Stimulated activated naive CD4-positive, alpha-beta T cell (primary cell): Measurements from ENCODE around the gene DIAPH3.

Experiments
- DNase-seq, 6 experiments: peaks; one replicate each; lab custom pipeline; 2025; lab: John Stamatoyannopoulos, UW

Gene DIAPH3

DNA sequence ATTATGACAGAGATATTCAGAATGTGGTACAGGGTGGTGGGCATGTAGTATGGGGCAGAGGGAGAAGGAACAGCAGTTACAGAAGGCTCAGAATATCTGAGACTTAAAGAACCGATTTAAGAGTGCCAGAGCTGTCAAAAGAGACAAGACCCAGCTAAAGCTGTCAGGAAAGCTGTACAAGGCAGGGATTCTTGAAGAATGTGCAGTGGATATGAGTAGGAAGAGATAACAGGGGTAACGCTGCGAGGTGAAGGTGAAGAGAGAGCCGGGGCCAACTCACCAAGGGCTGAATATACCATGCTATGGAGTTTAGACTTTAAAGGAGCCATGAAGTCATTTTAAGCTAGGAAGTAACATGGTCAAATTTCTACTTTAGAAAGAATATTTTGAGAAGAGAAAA, 381.0 kb downstream of the DIAPH3 start:
- DNase-seq, result no peak

- DNase-seq, result no peak
These were observed 383.7 kb downstream of the DIAPH3 start for GRCh38 chr13:59780058-59780457.

DNA sequence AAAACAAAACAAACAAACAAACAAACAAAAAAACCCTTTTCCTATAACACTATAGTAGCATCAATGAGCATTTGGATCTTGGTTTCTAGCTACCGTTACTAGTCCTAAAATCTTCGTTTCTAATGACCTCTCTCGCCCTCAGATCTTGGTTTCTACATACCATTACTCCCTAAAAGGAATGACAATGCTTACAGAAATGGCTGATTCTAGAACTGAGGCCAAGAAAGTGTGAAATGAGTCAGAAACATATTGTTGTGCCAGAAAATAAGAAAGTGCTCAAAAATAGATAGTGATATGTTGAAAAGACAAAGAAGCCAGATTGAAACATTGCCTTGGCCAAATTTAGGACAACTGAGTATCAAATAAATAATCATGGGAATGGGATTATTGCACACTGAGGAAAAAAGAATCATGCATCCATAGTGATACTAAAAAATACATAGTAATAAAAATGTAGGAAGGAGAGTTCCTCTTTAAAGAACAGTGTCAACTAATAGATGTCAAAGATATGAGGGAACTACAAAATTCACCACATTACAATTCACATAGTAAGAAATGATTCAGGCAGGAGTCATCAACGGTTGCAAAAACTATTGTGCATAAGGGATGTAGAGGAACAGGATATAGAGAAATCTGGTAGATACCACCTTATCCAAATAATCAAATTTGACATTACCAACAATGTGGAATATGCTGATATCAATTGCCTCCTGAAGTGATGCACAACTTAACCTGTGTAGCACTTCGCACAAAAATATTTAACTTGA, 386.6 kb downstream of the DIAPH3 start:
- DNase-seq, result no peak

DNA sequence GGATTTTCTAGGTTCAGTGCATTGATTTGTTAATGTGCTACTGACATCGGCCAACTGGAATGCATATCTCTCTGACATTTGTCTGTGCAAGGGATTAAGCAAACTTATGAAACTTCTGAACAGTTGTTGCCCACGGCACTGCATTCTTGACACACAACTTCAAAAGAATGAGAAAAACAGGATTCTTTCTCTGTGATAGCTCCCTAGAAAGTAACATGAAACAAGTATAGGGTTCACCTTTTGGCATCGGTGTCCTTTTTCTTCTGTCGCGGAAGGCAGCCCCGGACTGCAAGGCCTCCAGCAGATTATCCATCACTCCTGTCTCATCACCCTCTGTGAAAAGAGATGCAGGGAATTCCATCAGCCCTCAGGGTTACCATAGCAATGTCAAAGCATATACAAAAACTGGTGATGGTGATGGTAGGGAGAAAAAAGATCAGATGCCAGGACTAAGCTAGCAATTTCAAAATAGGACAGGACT, 389.2 kb downstream of the DIAPH3 start:
- DNase-seq, result no peak

DNA sequence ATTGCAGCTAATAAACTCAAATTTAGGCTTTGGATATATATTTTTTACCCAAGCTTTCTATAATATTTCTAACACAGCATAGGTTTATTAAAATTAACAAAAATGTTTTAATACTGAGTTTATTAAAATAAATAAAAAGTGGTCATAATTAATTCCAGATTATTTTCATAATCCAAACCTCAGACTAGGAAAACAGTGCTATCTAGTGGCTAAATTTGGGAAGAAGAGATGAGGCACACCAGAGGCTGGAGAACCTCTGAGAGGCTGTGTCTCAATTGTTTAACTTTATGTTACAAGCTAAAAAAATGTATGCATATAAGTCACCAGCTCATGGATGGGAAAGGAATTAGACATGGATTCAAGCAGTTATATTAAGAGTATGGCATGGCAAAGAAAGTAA, 392.5 kb downstream of the DIAPH3 start:
- no peak for DNase-seq

GRCh38 chr13:59770451-59770850, 393.3 kb downstream of the DIAPH3 start:
- DNase-seq, result no peak

DNA sequence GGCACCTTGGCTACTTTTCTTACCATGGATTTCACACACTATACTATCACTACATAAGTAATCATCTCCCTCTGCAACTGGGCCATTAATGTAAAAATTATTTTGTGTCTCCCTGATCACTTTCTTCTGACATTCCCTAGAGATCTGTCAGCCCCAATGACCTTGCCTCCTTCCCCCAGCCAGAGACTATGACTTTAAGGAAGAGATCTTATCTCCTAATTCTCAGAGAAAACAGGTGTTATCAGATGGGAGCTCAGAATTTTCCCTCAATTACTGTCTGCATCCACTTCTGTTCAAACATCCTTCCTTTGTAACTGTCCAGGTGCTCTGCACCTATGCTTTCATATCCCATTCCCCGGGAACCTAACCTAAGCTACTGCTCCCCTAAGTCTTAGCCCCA, 397.5 kb downstream of the DIAPH3 start:
- no peak for DNase-seq

DNA sequence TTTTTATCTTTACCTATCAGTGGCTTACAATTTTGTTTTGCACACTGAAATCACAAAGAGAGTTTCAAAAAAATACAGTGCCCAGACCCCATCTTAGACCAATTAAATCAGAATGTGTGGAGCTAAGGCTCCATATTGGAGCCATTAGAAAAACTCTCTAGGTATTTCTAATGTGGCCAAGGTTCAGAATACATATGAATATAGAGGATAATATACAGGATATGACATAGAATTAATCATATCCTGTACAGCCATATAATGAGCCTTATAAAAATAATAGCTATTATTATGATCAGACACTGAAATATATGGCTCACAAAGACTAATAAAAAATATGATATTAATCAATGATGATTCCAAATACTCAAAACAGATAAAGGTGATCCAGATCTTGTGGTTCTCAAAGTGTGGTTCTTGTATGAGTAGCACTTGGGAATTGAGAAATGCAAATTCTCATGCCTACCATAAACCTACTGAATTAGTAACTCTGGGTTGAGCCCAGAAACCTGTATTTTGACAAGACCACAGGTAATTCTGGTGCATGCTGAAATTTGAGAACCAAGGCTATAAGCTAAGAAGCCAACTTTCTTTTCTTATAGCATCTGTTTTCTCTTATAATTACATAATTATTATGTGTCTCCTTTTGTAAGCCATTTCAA, 408.0 kb downstream of the DIAPH3 start:
- no peak for DNase-seq

DNA sequence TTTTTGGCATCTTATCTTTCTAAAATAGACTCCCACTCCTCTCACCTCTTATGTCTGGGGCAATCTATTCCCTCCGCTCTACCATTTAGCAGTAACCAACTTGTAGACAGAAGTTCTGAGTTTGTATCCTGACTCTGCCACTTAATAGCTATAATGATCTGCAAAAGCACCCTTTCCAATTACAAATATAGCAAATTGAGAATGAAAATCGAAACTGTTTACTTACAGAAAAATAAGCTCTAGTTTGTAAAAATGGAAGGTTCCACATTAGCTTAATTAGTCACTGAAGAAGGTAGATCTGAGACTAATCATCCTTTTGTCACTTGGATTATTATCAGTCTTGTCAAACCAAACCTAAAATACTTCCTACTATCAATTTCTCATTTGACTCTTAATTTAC, 409.3 kb downstream of the DIAPH3 start:
- no peak for DNase-seq

- DNase-seq, result no peak
These were observed 412.9 kb downstream of the DIAPH3 start for GRCh38 chr13:59750860-59751259.

DNA sequence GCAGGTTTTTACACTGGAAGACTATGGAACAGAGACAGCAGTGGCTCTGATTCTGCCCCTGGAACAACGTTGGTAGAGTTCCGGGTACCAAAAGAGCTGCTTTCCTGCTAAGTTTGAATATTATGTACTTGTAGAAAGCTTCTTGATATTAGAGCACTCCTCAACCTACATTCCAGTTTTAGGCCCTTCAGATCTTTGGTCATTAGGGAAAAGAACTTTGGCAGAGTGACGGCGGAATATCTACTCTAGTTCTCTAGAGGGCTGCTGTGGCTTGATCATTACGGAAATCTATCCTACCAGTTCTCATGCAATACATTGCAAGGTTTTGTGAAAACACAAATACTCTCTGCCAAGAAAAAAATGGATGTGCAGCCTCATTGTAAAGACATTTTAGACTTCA, 415.7 kb downstream of the DIAPH3 start:
- DNase-seq, result no peak

DNA sequence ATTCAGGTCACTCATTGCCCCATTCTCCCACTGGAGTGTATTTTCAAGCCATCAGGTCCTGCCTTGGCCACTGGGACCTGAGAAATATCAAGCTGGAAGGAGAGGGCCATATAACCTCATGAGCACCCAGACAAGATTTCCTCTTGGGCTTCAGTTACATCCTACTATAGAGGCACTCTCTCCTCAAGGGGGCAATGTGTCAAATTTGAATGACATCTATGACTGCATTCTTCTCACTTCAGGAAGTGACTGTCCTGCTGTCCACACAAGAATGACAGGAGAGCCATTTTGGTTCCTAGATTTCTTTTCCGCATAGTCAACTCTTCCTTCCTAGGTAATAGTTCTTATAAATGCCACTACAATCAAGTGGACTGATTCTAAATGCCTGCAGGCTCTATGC, 416.2 kb downstream of the DIAPH3 start:
- DNase-seq, result no peak

DNA sequence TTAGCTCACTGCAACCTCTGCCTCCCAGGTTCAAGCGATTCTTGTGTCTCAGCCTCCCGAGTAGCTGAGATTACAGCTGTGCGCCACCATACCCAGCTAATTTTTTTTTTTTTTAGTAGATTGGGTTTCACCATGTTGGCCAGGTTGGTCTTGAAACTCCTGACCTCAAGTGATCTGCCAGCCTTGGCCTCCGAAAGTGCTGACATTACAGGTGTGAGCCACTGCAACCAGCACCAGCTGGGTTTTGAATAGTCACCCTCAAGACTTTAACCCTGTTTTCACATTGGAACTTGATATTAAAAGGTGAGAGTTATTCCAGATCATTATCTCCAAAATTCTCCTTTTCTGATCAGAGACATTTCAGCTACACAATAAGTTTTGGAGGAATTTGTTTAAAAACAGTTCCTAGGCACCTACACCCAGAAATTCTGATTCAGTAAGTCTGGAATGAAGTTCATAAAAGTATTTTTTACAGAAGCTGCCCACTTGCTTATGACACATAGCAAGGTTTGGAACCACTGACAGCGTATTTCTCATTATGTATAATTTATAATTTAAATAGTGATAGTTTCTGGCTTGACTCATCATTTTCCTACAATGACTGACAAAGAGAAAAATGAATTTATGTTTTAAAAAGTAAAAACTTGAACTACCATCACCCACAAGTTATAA, 417.3 kb downstream of the DIAPH3 start:
- no peak for DNase-seq

DNA sequence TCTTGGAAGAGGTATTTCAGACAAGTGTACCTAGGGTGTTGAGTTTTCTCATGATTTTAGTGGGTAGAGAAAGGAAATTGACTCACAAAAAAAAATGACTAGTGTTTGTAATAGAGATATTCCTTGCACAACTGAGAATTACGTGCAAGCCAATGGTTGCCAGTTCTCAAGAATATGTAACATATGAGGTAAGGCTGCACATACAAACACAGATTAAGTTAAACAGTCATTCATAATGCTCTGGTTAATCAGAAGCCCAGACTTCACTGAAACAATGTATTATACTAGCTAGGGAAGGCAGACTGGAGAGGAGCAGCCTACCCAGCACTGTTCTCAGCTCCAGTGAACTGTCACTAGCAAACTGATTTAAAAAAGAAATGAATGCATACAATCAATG, 418.3 kb downstream of the DIAPH3 start:
- DNase-seq, result no peak

DNA sequence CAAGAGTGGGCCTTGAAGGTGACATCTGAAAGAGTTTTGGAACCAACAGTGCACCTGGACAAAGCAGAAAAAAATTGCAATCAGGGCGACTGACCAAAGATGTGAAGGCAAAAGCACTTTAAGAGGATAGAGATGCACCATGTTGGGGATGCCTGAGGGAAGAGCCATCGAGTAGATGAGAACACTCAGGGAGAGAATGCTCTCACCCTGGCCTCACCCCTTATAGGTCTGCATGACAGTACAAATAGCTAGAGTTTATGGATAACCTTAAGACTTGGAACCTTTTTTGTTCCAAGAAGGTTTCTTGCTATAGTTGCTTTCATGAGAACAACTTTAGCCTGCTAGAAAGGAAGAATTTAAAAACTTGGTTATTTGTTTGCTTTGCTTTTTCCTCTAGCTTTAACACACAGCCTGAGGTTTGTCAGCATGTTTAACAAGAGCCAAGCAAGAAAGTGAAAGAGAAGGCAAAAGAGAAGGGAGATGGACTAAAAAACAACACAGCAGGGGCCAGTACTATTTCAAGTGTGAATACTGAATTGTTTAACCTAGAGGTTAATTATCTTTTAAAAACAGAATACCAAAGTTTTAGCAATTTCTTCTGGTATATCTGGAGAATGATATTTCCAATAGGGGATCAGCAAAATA, 418.9 kb downstream of the DIAPH3 start:
- DNase-seq, result no peak

GRCh38 chr13:59743195-59743594, 420.5 kb downstream of the DIAPH3 start:
- no peak for DNase-seq

- DNase-seq, result no peak
These were observed 421.3 kb downstream of the DIAPH3 start for GRCh38 chr13:59742467-59742866.

- no peak for DNase-seq
These were observed 424.8 kb downstream of the DIAPH3 start for GRCh38 chr13:59738921-59739320.

DNA sequence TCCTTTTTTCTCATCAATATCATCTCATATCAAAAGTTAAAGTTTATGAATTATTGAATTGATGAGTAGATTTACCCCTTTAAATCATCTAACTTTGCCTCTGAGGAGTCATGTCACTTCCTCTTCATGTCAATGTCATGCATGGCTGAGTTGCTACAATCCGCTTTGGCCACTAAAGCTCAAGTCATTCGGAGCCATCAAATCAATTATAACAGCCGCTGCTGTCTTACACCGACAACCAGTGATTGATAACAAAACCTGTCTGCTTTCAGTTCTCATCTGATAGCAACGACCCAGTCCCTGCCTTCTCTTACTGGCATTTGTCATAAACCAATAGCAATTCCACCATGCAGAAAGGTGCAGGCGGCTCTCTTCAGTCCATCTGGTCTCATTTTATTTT, 429.3 kb downstream of the DIAPH3 start:
- DNase-seq, result no peak

DNA sequence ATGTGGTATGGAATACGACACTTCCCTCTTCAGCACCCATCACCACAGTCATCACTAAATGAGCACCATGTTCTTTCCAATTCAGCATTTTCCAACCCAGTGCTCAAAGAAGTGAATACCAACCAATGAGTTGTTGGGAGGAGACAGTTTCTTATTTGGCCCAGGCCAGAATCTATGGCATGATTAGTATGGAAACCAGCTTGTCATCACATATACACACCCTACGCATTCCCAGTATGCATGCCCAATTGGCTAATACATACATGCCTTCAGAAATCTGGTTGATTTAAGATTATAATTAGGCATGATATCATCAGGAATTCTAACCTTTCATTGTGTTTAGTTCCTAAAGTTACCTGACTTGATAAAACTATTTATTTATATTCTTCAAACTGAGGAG, 430.0 kb downstream of the DIAPH3 start:
- no peak for DNase-seq

DNA sequence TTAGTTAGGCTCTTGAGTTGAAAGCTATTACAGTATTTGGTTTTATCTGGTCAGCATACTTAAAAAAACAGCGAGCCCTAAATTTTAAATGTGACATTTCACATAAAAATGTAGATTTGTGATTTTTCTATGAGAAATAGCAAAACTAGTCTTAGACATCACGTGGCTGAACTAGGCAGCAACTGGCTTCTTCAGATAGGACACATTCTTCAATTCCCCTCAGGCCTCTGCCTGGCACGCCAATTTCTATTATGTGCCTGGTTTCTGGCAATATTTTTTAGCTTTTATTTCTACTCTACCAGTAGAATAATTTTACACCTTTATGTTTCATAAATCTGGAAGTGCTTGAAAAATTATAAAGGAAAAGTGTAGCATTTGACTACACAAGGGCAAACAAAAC, 433.7 kb downstream of the DIAPH3 start:
- DNase-seq, result no peak

DNA sequence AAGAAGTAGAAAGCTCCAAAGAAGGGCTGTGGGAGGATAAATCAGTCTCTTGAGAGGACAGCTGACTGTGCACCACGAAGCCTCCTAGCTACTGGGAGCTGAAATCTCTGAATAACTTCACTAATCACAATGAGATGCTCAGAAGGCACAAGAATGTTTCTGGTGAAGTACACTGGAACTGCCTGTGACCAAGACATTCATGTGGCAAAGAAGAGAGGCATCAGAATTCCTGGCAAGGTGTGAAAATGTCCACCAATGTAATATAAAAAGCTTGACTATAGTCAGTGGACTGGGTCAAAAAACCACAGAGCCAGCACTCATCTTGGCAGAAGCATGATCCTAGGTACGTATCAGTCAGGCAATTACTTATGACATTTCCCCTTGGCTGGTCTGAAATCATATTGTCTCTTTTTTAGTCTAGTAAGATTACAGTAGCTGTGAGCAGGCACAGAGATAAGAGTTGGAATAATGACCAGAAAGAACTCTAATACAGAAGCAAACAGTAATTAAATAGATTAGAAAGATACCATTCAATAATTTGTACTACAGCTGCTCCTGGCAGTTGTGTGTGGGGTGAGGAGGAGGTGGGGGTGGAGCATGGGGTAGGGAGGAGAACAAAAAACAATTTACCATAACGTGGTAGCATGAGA, 434.7 kb downstream of the DIAPH3 start:
- DNase-seq, result no peak
